B cell (primary cell): ENCODE data around the gene TRAP1. TPM values are rescaled to one million over a fixed set of nuclear protein-coding genes. Genes with fewer than 3 reads are reported as not detected.

ENCODE experiments used
- ATAC-seq: fragments of 200-7000 bp; cut with Tn5 transposase; one replicate; pipeline ENCODE4 v1.10.0; 2021; ENCODE audit warnings: low read depth, mild to moderate bottlenecking, moderate number of reproducible peaks, moderate library complexity
- CTCF ChIA-PET: fragments of 350-600 bp; sonication (Branson Sonifier 250); formaldehyde crosslinking; loops from one replicate; lab custom pipeline; 2021; ENCODE audit warnings: antibody characterized with exemption, inconsistent platforms; lab: Charles Lee
- POLR2A ChIA-PET: fragments of 350-600 bp; sonication (Branson Sonifier 250); formaldehyde crosslinking; loops from one replicate; lab custom pipeline; 2021; ENCODE audit warnings: antibody characterized with exemption; lab: Charles Lee
- DNase-seq: peaks from one replicate; pipeline ENCODE4 v3.0.0; 2013
- H2AFZ ChIP-seq: 2 replicates; pipeline ENCODE4 v1.6.1; 2012; ENCODE audit warnings: mild to moderate bottlenecking, low read depth, low read length; ENCODE audit not compliant: insufficient read depth, poor library complexity, severe bottlenecking
- H3K27ac ChIP-seq, 2 donors: 1 replicate in 1 of 2; 2 replicates in 1 of 2; pipeline ENCODE4 v1.5.1; 2012 to 2013; ENCODE audit warnings: low read length in 2 of 2, mild to moderate bottlenecking in 2 of 2, moderate library complexity in 1 of 2
- H3K27me3 ChIP-seq, 4 experiments: fragments of 200-600 bp in 1 of 4; sonication (generic) in 1 of 4; replicated peaks in 1 of 4; 1 replicate in 2 of 4; 2 replicates in 2 of 4; pipeline versions ENCODE4 v1.6.1 to v1.7.0; 2013 to 2016; ENCODE audit warnings: low read length in 3 of 4, mild to moderate bottlenecking in 2 of 4, mixed read lengths in 1 of 4, moderate library complexity in 1 of 4; ENCODE audit not compliant: insufficient read depth in 4 of 4, control insufficient read depth in 3 of 4; ENCODE audit errors: control extremely low read depth in 1 of 4
- H3K36me3 ChIP-seq, 2 experiments: replicated peaks in 1 of 2; 1 replicate in 1 of 2; 2 replicates in 1 of 2; pipeline versions ENCODE4 v1.6.1 to v1.7.1; 2013; ENCODE audit warnings: low read length in 1 of 2; ENCODE audit not compliant: insufficient read depth in 2 of 2, control insufficient read depth in 1 of 2; ENCODE audit errors: control extremely low read depth in 1 of 2, extremely low read depth in 1 of 2
- H3K4me1 ChIP-seq, 2 donors: fragments of 200-600 bp in 1 of 2; sonication (generic) in 1 of 2; 1 replicate in 1 of 2; 2 replicates in 1 of 2; pipeline versions ENCODE4 v1.5.1 to v1.6.1; 2013 to 2017; ENCODE audit warnings: low read length in 2 of 2; ENCODE audit not compliant: control insufficient read depth in 2 of 2, insufficient read depth in 2 of 2
- H3K4me2 ChIP-seq: replicated peaks from 2 replicates; pipeline ENCODE3; 2012; ENCODE audit warnings: mild to moderate bottlenecking, low read depth, low read length; ENCODE audit not compliant: poor library complexity, severe bottlenecking
- H3K4me3 ChIP-seq, 5 experiments: fragments of 200-600 bp in 1 of 5; sonication (generic) in 1 of 5; 1 replicate in 3 of 5; 2 replicates in 2 of 5; pipeline versions ENCODE4 v1.5.1 to v1.7.0; 2011 to 2016; ENCODE audit warnings: low read length in 4 of 5, mild to moderate bottlenecking in 4 of 5, low read depth in 2 of 5, control low read depth in 1 of 5, moderate library complexity in 1 of 5; ENCODE audit not compliant: insufficient read depth in 1 of 5; ENCODE audit errors: control extremely low read depth in 1 of 5, extremely low read depth in 1 of 5
- H3K79me2 ChIP-seq: fragments of 200-600 bp; sonication (generic); one replicate; pipeline ENCODE4 v1.6.0; 2016; ENCODE audit warnings: low read length; ENCODE audit not compliant: control insufficient read depth, insufficient read depth
- H3K9ac ChIP-seq: fragments of 200-600 bp; sonication (generic); 2 replicates; pipeline ENCODE4 v1.6.1; 2017; ENCODE audit warnings: mild to moderate bottlenecking, low read length, moderate library complexity
- H3K9me3 ChIP-seq, 3 donors: one replicate each; pipeline versions ENCODE4 v1.6.1 to v1.7.1; 2013; ENCODE audit warnings: low read length in 2 of 3; ENCODE audit not compliant: control insufficient read depth in 2 of 3, insufficient read depth in 1 of 3; ENCODE audit errors: control extremely low read depth in 1 of 3
- H4K20me1 ChIP-seq: 2 replicates; pipeline ENCODE4 v1.6.0; 2012; ENCODE audit warnings: mild to moderate bottlenecking, low read length; ENCODE audit not compliant: insufficient read depth, control insufficient read depth, poor library complexity, severe bottlenecking
- H3K27ac Mint-ChIP-seq: one replicate; pipeline ENCODE4 v1.8.0; 2021; ENCODE audit warnings: mixed read lengths
- H3K27me3 Mint-ChIP-seq: one replicate; pipeline ENCODE4 v1.8.0; 2021; ENCODE audit warnings: mixed read lengths
- H3K4me1 Mint-ChIP-seq: one replicate; pipeline ENCODE4 v1.8.0; 2021; ENCODE audit warnings: mixed read lengths
- H3K4me3 Mint-ChIP-seq: one replicate; pipeline ENCODE4 v1.8.0; 2021; ENCODE audit warnings: mixed read lengths
- H3K9me3 Mint-ChIP-seq: one replicate; pipeline ENCODE4 v1.8.0; 2022; ENCODE audit warnings: mixed read lengths; ENCODE audit not compliant: insufficient read depth
- CTCF ChIP-seq: fragments of 200-600 bp; IDR thresholded peaks from one replicate; pipeline ENCODE4 v1.8.0; 2022; ENCODE audit warnings: antibody characterized with exemption, mild to moderate bottlenecking
- EZH2 ChIP-seq: IDR thresholded peaks from 2 replicates; pipeline ENCODE4 v1.6.1; 2012; ENCODE audit warnings: borderline replicate concordance, low read depth, mild to moderate bottlenecking, moderate library complexity, low read length; ENCODE audit not compliant: insufficient read depth, poor library complexity, severe bottlenecking
- WGBS: methylation state at CpG from one replicate; pipeline ENCODE4 v1.1.5; 2013; ENCODE audit warnings: missing lambda C conversion rate; ENCODE audit not compliant: insufficient coverage; 5-methylcytosine and 5-hydroxymethylcytosine counted together
- intact Hi-C: fragments of 100-400 bp; cut with micrococcal nuclease; formaldehyde crosslinking; loops from one replicate; pipeline ENCODE4 v1.10.0; 2022
- polyA plus RNA-seq: library from polyadenylated mRNA; depleted of rRNA; stranded (reverse); fragments of >200 nt; gene quantifications from 2 replicates; pipeline ENCODE4 v1.2.3, GENCODE V29; 2012
- total RNA-seq, 2 donors: library from RNA; stranded (reverse); fragments of 120-200 nt in 1 of 2; gene quantifications; 1 replicate in 1 of 2; 2 replicates in 1 of 2; pipeline versions ENCODE4 v1.2.3 to v1.2.4, GENCODE V29; 2013 to 2022

The TRAP1 gene
- total and polyA plus RNA-seq, 2 donors (not counting 1 experiment from before 2014, with no cell fraction given), result 51.1 to 88.4 TPM

GRCh38 chr16:3655396-3656159 is 61.7 kb downstream of the TRAP1 start:
- Histone ChIP-seq H4K20me1 (no peaks in the 10 kb centered on the region), H3K36me3 (peaks cover 0 to 57% of the 10 kb centered on the region in 2 experiments), H3K79me2 (no peaks in the 10 kb centered on the region), H3K9me3 (no peaks in the 10 kb centered on the region), H3K27me3 (no peaks in the 10 kb centered on the region), H3K4me3 (no peak overlapping the region), H3K4me1 (no peaks in the 10 kb centered on the region), H2AFZ (no peak overlapping the region), H3K27ac (no peak overlapping the region), H3K4me2 (no peak overlapping the region), H3K9ac (no peak overlapping the region)
- no peak overlapping the region for H3K27ac Mint-ChIP-seq
- TF ChIP-seq CTCF (no peak), EZH2 (no peak)
- WGBS, result 95% methylated on average over 17 of the region's 21 CpGs
- H3K9me3 Mint-ChIP-seq, result no peaks in the 10 kb centered on the region
- ChIA-PET POLR2A (no interaction called here), CTCF (interaction anchor here (2.1 kb wide), 1 partner anchor 129 kb away, joined by 9 read pairs; no protein-coding TSS in a partner anchor)
- intact Hi-C loops, result no loop called here
- no peak overlapping the region for H3K4me3 Mint-ChIP-seq
- H3K27me3 Mint-ChIP-seq, result no peaks in the 10 kb centered on the region
- H3K4me1 Mint-ChIP-seq, result peaks cover 2% of the 10 kb centered on the region
- ATAC-seq, result no peak
- no peak for DNase-seq

- ChIA-PET POLR2A (no interaction called here), CTCF (interaction anchor here (1.4 to 2.1 kb wide), 2 partner anchors 125 to 128 kb away, joined by 4 to 9 read pairs; no protein-coding TSS in a partner anchor)
- H3K4me3 Mint-ChIP-seq, result no peak overlapping the region
- peaks cover 2% of the 10 kb centered on the region for H3K4me1 Mint-ChIP-seq
- no peak overlapping the region for H3K27ac ChIP-seq
- H3K4me2 ChIP-seq, result no peak overlapping the region
- H3K9ac ChIP-seq, result no peak overlapping the region
- DNase-seq (no peak), ATAC-seq (no peak)
- no peaks in the 10 kb centered on the region for H3K79me2 ChIP-seq
- H2AFZ ChIP-seq, result no peak overlapping the region
- no peaks in the 10 kb centered on the region for H3K27me3 ChIP-seq
- H3K9me3 Mint-ChIP-seq, result no peaks in the 10 kb centered on the region
- no peaks in the 10 kb centered on the region for H3K9me3 ChIP-seq
- no peaks in the 10 kb centered on the region for H4K20me1 ChIP-seq
- H3K4me3 ChIP-seq, result no peak overlapping the region
- H3K27me3 Mint-ChIP-seq, result no peaks in the 10 kb centered on the region
- TF ChIP-seq CTCF, result no peak
- TF ChIP-seq EZH2, result no peak
- intact Hi-C loops, result no loop called here
- WGBS, result 94% methylated on average over 12 of the region's 12 CpGs
- H3K36me3 ChIP-seq, result peaks cover 0 to 57% of the 10 kb centered on the region in 2 experiments
- no peaks in the 10 kb centered on the region for H3K4me1 ChIP-seq
- no peak overlapping the region for H3K27ac Mint-ChIP-seq
These were observed 62.3 kb downstream of the TRAP1 start for GRCh38 chr16:3655030-3655395.
